ENCODE measurements around the gene THAP4.

THAP4 gene

DNA sequence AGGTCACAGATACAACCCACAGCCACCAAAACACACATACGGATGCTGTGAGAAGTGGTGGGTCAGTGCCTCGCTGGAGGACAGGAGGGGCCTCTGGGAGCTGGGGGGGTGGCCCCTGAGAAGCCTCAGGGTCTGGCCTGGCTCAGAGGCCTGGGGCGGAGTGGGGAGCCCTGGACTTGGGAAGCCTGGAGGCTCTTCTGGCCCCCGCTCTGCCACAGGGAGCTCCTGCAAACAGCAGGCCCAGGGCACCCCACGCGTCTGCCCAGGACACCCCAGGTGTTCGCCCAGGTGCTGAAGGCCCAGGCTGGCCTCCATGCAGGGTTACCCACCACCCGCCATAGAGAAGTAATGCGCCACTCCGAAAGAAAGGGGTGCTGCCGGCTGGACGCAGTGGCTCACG lies 25.9 kb downstream of the THAP4 start:
- no peak for TF ChIP-seq CTCF (IDR thresholded peaks at IDR 0.05)

DNA sequence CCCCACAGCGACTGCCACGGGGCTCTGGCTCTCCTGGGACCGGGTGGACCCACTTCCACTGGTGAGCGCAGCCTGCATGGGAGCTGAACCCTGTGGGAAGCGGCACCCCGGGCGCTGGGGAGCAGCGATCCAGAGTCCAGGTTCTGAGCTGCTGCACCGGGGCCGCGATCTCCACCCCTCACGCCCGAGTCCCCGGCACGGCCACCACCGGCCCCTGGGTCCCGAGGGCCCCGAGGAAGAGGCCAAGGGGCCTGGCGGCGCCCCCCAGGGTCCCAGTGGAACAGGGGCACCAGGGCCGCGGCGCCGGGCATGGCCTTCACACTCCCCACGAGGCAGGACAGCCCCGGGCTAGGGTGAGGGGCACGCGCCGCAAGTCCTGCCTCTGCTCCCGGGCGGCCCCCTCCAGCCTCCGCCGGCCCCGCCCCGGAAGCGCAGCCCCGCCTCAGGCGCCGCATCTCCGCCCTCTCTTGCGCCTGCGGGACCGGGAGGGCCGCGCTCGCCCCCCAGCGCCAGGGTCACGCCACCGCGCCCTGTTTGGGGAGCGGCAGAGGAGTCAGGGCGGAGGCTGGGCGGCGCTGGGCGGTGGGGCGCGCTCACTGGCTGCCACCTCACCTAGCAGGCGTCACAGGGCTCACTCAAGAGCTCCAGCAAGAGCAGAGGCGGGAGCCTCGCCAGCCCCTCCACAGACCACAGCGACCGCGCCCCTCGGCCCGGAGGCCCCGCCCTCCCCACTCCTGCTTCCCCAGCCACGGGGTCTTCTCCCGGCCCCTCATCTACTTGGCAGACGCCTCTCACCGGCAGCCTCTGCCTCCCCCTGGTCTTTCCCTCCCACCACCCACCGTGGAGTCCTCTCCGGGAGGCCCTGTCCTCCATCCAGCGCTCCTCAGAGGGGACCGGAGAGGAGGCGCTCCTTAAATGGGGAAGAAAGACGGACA lies 26.8 kb downstream of the THAP4 start:
- TF ChIP-seq CTCF (IDR thresholded peaks at IDR 0.05): no peak

DNA sequence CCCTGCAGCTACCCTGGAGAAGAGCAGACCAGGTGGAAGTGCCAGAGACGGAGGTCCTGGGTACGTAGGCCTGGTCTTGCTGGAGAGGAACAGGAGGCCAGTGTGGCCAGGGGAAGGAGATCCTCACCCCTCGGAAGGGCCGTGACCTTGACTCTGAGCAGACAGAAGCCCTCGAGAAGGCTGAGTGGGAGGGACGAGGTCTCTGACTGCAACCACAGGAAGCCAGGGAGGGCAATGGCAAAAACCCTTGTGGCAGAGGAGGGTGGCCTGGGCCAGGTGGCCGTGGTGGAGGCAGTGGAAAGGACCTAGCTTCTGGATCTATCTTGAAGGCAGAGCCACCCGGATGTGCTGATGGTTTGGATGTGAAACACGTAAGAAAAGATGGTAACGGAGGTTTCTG lies 28.1 kb downstream of the THAP4 start:
- no peak for TF ChIP-seq CTCF (IDR thresholded peaks at IDR 0.05)

DNA sequence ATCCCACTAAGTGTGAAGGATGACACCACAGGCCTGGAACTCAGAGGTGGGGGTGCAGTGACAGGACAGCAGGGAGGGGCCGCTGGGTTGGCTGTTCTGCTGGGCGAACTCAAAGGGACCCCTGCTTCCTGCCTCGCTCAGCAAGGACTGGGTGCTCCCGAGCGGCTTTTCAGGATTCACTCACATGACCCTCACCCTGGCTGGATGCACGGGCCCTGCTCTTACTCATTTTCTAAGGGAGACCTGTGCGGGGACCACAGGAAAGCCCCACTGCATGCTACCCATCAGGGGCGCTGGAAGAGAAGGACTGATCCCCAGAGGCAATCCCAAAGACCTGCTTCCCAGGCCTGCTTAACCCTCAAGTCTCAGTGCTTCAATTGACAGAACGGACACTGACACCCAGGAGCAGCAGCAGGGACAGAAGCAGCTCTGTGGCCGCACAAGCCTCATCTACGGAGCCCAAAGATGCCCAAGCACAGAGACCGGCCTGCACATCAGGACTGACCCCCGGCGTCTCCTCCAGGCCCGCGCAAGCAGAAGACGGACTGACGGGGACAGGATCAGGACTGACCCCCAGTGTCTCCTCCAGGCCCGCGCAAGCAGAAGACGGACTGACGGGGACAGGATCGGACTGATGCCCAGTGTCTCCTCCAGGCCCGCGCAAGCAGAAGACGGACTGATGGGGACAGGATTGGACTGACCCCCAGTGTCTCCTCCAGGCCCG lies 29.6 kb downstream of the THAP4 start:
- no peak for TF ChIP-seq CTCF (IDR thresholded peaks at IDR 0.05)

DNA sequence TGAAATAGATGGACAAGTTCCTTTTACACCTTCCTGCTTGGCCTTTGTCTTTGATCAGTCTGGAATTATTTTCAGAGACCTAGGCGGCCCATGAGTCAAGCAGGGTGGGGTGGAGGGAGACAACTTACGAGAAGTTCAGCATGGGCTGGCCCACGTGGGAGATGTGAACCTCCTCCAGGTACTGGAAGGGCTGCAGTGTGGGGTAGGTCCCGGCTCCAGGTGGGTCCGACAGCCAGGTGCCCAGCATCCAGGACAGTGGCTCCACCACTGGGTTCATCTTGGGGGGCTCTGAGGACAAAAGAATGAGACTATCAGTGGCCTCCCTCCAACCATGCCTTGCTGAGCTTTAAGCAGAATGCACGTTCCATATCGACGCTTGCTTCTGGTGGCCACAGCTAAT lies 30.8 kb downstream of the THAP4 start:
- TF ChIP-seq CTCF (IDR thresholded peaks at IDR 0.05): no peak

- TF ChIP-seq CTCF (IDR thresholded peaks at IDR 0.05): no peak
Measured at GRCh38 chr2:241603686-241604085, 33.3 kb downstream of the THAP4 start.

DNA sequence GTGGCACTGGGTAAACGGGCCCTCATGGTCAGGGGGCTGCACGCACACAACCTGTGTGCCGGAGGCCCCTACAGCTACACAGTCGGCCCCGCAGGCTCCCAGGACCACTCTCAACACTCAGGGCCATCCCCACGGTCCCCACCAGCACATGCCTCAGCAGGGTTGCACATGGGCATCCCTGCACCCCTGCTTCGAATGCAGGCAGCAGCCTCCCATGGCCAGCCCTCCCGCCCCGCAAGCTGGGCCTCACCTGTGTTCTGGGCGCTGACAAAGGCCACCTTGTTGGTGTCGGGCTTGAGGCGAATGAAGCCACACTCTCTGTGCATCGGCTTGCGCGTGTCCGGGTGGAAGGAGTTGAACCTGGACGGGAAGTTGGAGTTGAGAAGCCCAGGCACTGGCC lies 34.2 kb downstream of the THAP4 start:
- TF ChIP-seq CTCF (IDR thresholded peaks at IDR 0.05): no peak

Measured in LNCAP (cell line).